ENCODE measurements around the gene PLCG1. TPM values are rescaled to one million over a fixed set of nuclear protein-coding genes. Genes with fewer than 3 reads are reported as not detected.

Gene PLCG1
- total RNA-seq, 4 donors from 2014 or later, result 93.0 to 357 (median 191) TPM

GRCh38 chr20:41163821-41164220 lies 26.5 kb downstream of the PLCG1 start:
- Histone ChIP-seq H3K9me3 (no peaks in the 10 kb centered on the region), H3K4me1 (peaks cover 0 to 7% (median 4%) of the 10 kb centered on the region in 4 donors), H3K4me3 (no peak overlapping the region), H3K27ac (no peak overlapping the region), H3K36me3 (peaks cover 0 to 78% (median 3%) of the 10 kb centered on the region in 3 donors), H3K27me3 (no peaks in the 10 kb centered on the region)
- DNase-seq, result no peak
- TF ChIP-seq POLR2A (IDR thresholded peaks at IDR 0.05), result no peak
- TF ChIP-seq CTCF (IDR thresholded peaks at IDR 0.05), result no peak

GRCh38 chr20:41165001-41165882 lies 27.9 kb downstream of the PLCG1 start:
- Histone ChIP-seq H3K4me1 (peaks cover 0 to 6% (median 4%) of the 10 kb centered on the region in 4 donors), H3K9me3 (no peaks in the 10 kb centered on the region), H3K27ac (no peak overlapping the region), H3K27me3 (no peaks in the 10 kb centered on the region), H3K4me3 (no peak overlapping the region), H3K36me3 (peaks cover 0 to 86% (median 3%) of the 10 kb centered on the region in 3 donors)
- DNase-seq, result peak in 1 of 3 donors; percentile 12
- TF ChIP-seq CTCF (IDR thresholded peaks at IDR 0.05) (no peak), POLR2A (IDR thresholded peaks at IDR 0.05) (no peak)

GRCh38 chr20:41166201-41167117 lies 29.1 kb downstream of the PLCG1 start:
- Histone ChIP-seq H3K36me3 (peaks cover 0 to 90% (median 3%) of the 10 kb centered on the region in 3 donors), H3K27me3 (no peaks in the 10 kb centered on the region), H3K4me1 (peaks cover 0 to 6% (median 4%) of the 10 kb centered on the region in 4 donors), H3K9me3 (no peaks in the 10 kb centered on the region), H3K27ac (no peak overlapping the region), H3K4me3 (no peak overlapping the region)
- DNase-seq, result peak in 2 of 3 donors; percentile 37 to 40
- TF ChIP-seq POLR2A (IDR thresholded peaks at IDR 0.05), result no peak
- no peak for TF ChIP-seq CTCF (IDR thresholded peaks at IDR 0.05)

GRCh38 chr20:41167118-41167470 lies 29.8 kb downstream of the PLCG1 start:
- TF ChIP-seq CTCF (IDR thresholded peaks at IDR 0.05) (no peak), POLR2A (IDR thresholded peaks at IDR 0.05) (no peak)
- no peaks in the 10 kb centered on the region for H3K9me3 ChIP-seq
- H3K36me3 ChIP-seq, result peaks cover 0 to 97% (median 3%) of the 10 kb centered on the region in 3 donors
- peaks cover 0 to 4% (median 2%) of the 10 kb centered on the region in 4 donors for H3K4me1 ChIP-seq
- no peak overlapping the region for H3K27ac ChIP-seq
- H3K4me3 ChIP-seq, result no peak overlapping the region
- H3K27me3 ChIP-seq, result no peaks in the 10 kb centered on the region
- DNase-seq, result peak in 1 of 3 donors; percentile 43

- DNase-seq, result peak in 2 of 3 donors; percentile 30 to 42
- H3K36me3 ChIP-seq, result peaks cover 0 to 98% (median 3%) of the 10 kb centered on the region in 3 donors
Measured at GRCh38 chr20:41167481-41168253, 30.3 kb downstream of the PLCG1 start.

More at GRCh38 chr20:41167481-41168253, 30.3 kb downstream of the PLCG1 start:
- Histone ChIP-seq H3K4me1 (peaks cover 0 to 4% (median 1%) of the 10 kb centered on the region in 4 donors), H3K4me3 (no peak overlapping the region), H3K27ac (no peak overlapping the region), H3K9me3 (no peaks in the 10 kb centered on the region), H3K27me3 (no peaks in the 10 kb centered on the region)
- TF ChIP-seq CTCF (IDR thresholded peaks at IDR 0.05) (no peak), POLR2A (IDR thresholded peaks at IDR 0.05) (no peak)
